Tibial nerve (tissue), 4 donors: ENCODE results near the gene RANBP9.

Source experiments
- CTCF ChIP-seq, 5 experiments: fragments of 200-600 bp in 3 of 5; fragments of 450-650 bp in 2 of 5; sonication (generic) in 3 of 5; IDR thresholded peaks; one replicate each; pipeline ENCODE4 v1.5.1; 2016 to 2019; ENCODE audit warnings: antibody characterized with exemption in 5 of 5, mild to moderate bottlenecking in 3 of 5, moderate library complexity in 2 of 5
- EP300 ChIP-seq, 2 donors: sonication (generic); formaldehyde crosslinking; IDR thresholded peaks; one replicate each; pipeline ENCODE4 v1.6.1; 2017; ENCODE audit warnings: antibody characterized with exemption in 2 of 2, mild to moderate bottlenecking in 1 of 2

- TF ChIP-seq CTCF (IDR thresholded peaks at IDR 0.05) (no peak), EP300 (IDR thresholded peaks at IDR 0.05) (no peak)
These were observed 35.0 kb downstream of the RANBP9 start for GRCh38 chr6:13676551-13677156.
